ENCODE results near the gene PDE4B. TPM values are rescaled to one million over a fixed set of nuclear protein-coding genes. Genes with fewer than 3 reads are reported as not detected.
A peak's percentile ranks its signal among the peaks of the same experiment; 100 is the strongest.

PDE4B gene
- polyA plus RNA-seq, 4 donors, result 1.1 to 5.2 (median 3.7) TPM

DNA sequence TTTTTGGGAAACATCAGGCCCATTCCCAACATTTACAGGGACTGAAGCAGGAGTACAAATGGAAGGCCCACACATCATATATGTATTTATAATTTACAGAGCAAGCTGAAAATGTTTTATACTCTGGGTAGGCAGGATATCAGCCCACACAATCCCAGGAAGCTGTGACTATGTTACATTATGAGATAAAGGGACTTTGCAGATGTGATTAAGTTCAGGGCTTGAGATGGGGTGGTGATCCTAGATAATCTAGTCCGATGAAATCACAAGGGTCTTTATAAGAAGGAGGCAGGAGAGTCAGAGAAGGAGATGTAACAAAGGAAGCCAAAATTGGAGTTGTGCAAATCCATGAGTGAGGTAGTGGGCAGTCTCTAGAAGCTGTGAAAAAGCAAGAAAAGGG, 160.5 kb downstream of the PDE4B start:
- H3K36me3 ChIP-seq (ENCODE audit: control insufficient read depth in 3 of 3, insufficient read depth in 2 of 3, low read depth in 1 of 3, low read length in 3 of 3), result no peaks in the 10 kb centered on the region
- DNase-seq (no peak), FAIRE-seq (no peak)
- no peaks in the 10 kb centered on the region for H3K27me3 ChIP-seq (ENCODE audit: control insufficient read depth in 3 of 3, insufficient read depth in 3 of 3, low read length in 3 of 3)
- H3K4me1 ChIP-seq (ENCODE audit: control insufficient read depth in 3 of 3, insufficient read depth in 2 of 3, low read depth in 1 of 3, low read length in 2 of 3), result no peaks in the 10 kb centered on the region
- H3K27ac ChIP-seq (ENCODE audit: low read depth in 1 of 3, low read length in 2 of 3), result no peak overlapping the region
- H3K4me3 ChIP-seq (ENCODE audit: low read depth in 1 of 3, low read length in 3 of 3), result no peak overlapping the region
- 54 to 75% (median 68%) methylated on average over 1 of the region's 1 CpG for WGBS, 3 donors
- H3K9me3 ChIP-seq (ENCODE audit: control insufficient read depth in 2 of 2, insufficient read depth in 1 of 2, low read depth in 1 of 2, low read length in 1 of 2), result no peaks in the 10 kb centered on the region

DNA sequence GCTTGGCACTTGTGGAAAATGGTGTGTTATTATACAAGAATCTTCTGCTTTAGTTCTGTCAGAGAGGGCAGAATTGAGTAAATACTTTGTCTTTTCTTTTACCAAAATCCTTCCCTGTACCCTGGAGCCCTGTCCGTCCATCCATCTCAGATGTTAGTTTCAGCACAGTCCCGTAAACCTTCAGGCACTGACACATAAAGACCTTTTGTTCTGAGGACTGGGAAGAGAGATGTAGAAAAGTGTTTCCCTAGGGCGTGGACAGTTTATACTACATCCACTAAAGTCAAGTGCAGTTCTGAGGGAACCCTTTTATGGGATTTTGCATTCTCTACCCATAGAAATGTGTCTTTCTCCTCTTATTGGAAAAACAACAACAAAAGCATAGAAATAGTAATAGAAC, 162.4 kb downstream of the PDE4B start:
- FAIRE-seq, result no peak
- no peaks in the 10 kb centered on the region for H3K4me1 ChIP-seq (ENCODE audit: control insufficient read depth in 3 of 3, insufficient read depth in 2 of 3, low read depth in 1 of 3, low read length in 2 of 3)

DNA sequence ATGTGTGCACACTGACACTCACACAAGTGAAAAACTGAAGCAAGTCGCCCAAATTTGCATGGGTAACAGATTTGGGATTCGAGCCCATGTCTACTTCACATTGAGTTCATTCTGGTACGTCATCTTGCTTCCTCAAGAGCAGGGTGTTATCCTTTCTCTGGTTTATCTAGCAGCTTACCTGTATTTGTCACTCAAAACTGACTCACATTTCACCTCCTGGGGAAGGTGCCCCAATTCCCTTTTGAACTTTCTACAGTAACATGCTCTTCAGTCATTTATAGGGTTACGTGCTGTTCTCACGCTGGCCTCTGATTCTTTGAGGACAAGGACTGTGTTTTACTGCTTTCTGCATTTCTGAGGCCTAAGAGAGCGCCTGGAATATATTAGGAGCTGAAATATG, 162.8 kb downstream of the PDE4B start:
- Histone ChIP-seq H3K27me3 (ENCODE audit: control insufficient read depth in 3 of 3, insufficient read depth in 3 of 3, low read length in 3 of 3) (no peaks in the 10 kb centered on the region), H3K36me3 (ENCODE audit: control insufficient read depth in 3 of 3, insufficient read depth in 2 of 3, low read depth in 1 of 3, low read length in 3 of 3) (no peaks in the 10 kb centered on the region), H3K9me3 (ENCODE audit: control insufficient read depth in 2 of 2, insufficient read depth in 1 of 2, low read depth in 1 of 2, low read length in 1 of 2) (no peaks in the 10 kb centered on the region), H3K27ac (ENCODE audit: low read depth in 1 of 3, low read length in 2 of 3) (no peak overlapping the region), H3K4me1 (ENCODE audit: control insufficient read depth in 3 of 3, insufficient read depth in 2 of 3, low read depth in 1 of 3, low read length in 2 of 3) (no peaks in the 10 kb centered on the region), H3K4me3 (ENCODE audit: low read depth in 1 of 3, low read length in 3 of 3) (no peak overlapping the region)
- no peak for DNase-seq
- WGBS, 3 donors, result 61 to 81% (median 72%) methylated on average over 6 of the region's 6 CpGs
- FAIRE-seq, result no peak

More for the DNA sequence above, 162.4 kb downstream of the PDE4B start:
- H3K27ac ChIP-seq (ENCODE audit: low read depth in 1 of 3, low read length in 2 of 3), result no peak overlapping the region
- no peaks in the 10 kb centered on the region for H3K9me3 ChIP-seq (ENCODE audit: control insufficient read depth in 2 of 2, insufficient read depth in 1 of 2, low read depth in 1 of 2, low read length in 1 of 2)
- WGBS, 3 donors, result 10 to 49% (median 42%) methylated on average over 3 of the region's 3 CpGs
- no peaks in the 10 kb centered on the region for H3K36me3 ChIP-seq (ENCODE audit: control insufficient read depth in 3 of 3, insufficient read depth in 2 of 3, low read depth in 1 of 3, low read length in 3 of 3)
- H3K4me3 ChIP-seq (ENCODE audit: low read depth in 1 of 3, low read length in 3 of 3), result no peak overlapping the region
- DNase-seq, result peak; percentile 2 to 14
- no peaks in the 10 kb centered on the region for H3K27me3 ChIP-seq (ENCODE audit: control insufficient read depth in 3 of 3, insufficient read depth in 3 of 3, low read length in 3 of 3)

DNA sequence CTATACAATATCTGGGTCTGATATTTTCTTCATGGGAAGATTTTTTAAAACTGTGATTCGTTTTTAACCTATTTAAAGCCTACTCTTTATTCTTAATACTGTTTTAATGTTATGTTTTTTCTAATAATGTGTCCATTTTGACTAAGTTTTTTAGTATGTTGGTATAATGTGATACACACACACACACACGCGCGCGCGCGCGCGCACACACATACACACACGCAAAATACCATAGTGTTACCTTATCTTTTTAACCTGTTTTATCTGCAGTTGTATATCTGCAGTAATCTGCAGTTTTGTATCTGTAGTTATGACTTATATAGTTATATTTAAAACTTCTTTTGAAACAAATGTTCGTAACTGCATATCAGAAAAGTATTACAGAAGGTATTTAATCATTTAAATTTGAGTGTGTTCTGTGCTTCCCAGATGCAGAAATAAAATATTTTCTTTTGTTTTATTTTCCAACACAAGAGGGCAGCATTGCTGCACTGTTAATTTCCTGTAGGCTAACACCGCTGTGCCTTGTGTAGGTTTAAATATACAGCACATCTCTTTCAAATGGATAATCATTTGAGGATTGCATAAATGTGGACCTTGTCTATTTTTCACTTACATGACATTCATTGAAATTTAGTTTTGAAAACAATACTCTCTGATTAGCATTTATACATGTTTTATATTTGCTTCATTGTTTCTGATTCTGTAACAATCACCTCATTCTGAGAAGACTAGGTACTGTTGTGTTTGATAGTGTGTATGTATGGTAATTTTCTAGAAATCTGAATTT, 166.1 kb downstream of the PDE4B start:
- WGBS, 3 donors, result 48 to 51% (median 48%) methylated on average over 12 of the region's 12 CpGs
- Histone ChIP-seq H3K36me3 (ENCODE audit: control insufficient read depth in 3 of 3, insufficient read depth in 2 of 3, low read depth in 1 of 3, low read length in 3 of 3) (no peaks in the 10 kb centered on the region), H3K4me1 (ENCODE audit: control insufficient read depth in 3 of 3, insufficient read depth in 2 of 3, low read depth in 1 of 3, low read length in 2 of 3) (no peaks in the 10 kb centered on the region), H3K9me3 (ENCODE audit: control insufficient read depth in 2 of 2, insufficient read depth in 1 of 2, low read depth in 1 of 2, low read length in 1 of 2) (no peaks in the 10 kb centered on the region), H3K27me3 (ENCODE audit: control insufficient read depth in 3 of 3, insufficient read depth in 3 of 3, low read length in 3 of 3) (no peaks in the 10 kb centered on the region), H3K27ac (ENCODE audit: low read depth in 1 of 3, low read length in 2 of 3) (no peak overlapping the region), H3K4me3 (ENCODE audit: low read depth in 1 of 3, low read length in 3 of 3) (no peak overlapping the region)
- peak; percentile 95 for FAIRE-seq
- peak; percentile 52 to 65 for DNase-seq

DNA sequence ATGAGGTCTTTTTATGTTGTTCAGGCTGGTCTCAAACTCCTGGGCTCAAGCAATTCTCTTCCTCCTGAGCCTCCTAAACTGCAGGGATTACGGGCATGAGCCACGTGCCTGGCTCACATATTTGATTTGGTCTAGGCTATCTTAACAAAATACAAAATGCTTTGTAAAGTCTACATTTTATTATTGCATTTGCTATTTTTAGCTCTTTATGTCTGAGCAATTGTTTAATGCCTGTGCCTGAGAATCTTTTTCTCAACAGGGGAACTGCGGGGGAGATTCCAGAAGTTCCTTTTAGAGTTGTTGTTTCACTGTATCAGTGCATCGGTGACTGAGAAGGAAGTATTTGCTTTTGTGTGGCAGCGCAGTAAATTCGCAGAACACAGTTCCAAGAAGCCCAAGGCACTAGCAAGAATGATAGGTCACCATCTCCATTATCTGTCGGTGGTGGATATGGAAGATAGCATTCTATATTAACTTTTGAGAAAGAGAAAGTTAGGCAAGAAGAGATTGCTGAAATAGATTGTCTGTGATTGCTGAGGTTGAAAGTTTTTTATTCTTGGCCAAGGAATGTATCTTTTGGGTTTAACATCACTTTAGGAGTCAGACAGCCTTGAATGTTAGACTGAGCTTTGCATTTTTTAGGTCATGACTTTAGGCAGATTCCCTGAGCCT, 167.3 kb downstream of the PDE4B start:
- no peak for FAIRE-seq
- H3K36me3 ChIP-seq (ENCODE audit: control insufficient read depth in 3 of 3, insufficient read depth in 2 of 3, low read depth in 1 of 3, low read length in 3 of 3), result no peaks in the 10 kb centered on the region
- H3K27ac ChIP-seq (ENCODE audit: low read depth in 1 of 3, low read length in 2 of 3), result no peak overlapping the region
- 36 to 49% (median 38%) methylated on average over 7 of the region's 7 CpGs for WGBS, 3 donors
- H3K4me1 ChIP-seq (ENCODE audit: control insufficient read depth in 3 of 3, insufficient read depth in 2 of 3, low read depth in 1 of 3, low read length in 2 of 3), result no peaks in the 10 kb centered on the region
- H3K4me3 ChIP-seq (ENCODE audit: low read depth in 1 of 3, low read length in 3 of 3), result no peak overlapping the region
- H3K27me3 ChIP-seq (ENCODE audit: control insufficient read depth in 3 of 3, insufficient read depth in 3 of 3, low read length in 3 of 3), result no peaks in the 10 kb centered on the region
- no peaks in the 10 kb centered on the region for H3K9me3 ChIP-seq (ENCODE audit: control insufficient read depth in 2 of 2, insufficient read depth in 1 of 2, low read depth in 1 of 2, low read length in 1 of 2)
- DNase-seq, result no peak

DNA sequence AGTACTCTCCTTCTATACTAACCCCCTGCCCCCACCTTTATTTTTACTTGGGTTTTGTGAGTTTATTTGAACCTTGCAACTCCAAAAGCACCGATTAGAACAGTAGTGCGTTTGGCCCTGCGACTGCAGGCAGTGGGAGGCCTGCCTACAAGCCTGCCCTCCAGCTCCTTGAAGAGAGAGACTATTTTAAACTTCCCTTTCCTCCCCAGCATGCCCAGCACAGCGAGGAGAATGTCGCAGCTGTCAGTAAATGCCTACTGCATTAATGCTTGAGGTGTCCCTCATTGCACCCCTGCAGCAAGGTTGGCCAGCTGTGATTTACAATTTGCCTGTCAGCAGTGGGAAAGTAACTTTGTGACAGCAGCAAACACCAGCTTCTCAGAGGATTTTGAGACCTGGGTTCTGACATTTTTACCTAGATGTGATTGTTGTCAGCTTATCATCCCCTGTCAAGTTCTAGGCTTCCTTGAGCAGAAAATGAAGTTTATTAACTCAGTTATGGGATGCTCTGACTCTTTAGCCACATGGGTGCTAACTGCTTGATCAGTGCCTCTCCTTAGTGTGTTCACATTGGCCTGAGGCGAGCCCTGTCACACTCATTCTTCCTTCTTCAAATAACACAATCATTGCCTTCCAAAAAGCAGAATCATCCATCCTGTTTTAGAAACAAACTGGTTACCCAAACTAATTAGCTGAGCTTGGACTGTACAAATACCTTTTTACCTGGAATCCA, 170.6 kb downstream of the PDE4B start:
- DNase-seq (no peak), FAIRE-seq (no peak)
- H3K4me3 ChIP-seq (ENCODE audit: low read depth in 1 of 3, low read length in 3 of 3), result no peak overlapping the region
- 75 to 87% (median 87%) methylated on average over 6 of the region's 6 CpGs for WGBS, 3 donors
- H3K36me3 ChIP-seq (ENCODE audit: control insufficient read depth in 3 of 3, insufficient read depth in 2 of 3, low read depth in 1 of 3, low read length in 3 of 3), result no peaks in the 10 kb centered on the region
- no peaks in the 10 kb centered on the region for H3K4me1 ChIP-seq (ENCODE audit: control insufficient read depth in 3 of 3, insufficient read depth in 2 of 3, low read depth in 1 of 3, low read length in 2 of 3)
- H3K27me3 ChIP-seq (ENCODE audit: control insufficient read depth in 3 of 3, insufficient read depth in 3 of 3, low read length in 3 of 3), result no peaks in the 10 kb centered on the region
- no peak overlapping the region for H3K27ac ChIP-seq (ENCODE audit: low read depth in 1 of 3, low read length in 2 of 3)
- H3K9me3 ChIP-seq (ENCODE audit: control insufficient read depth in 2 of 2, insufficient read depth in 1 of 2, low read depth in 1 of 2, low read length in 1 of 2), result no peaks in the 10 kb centered on the region

DNA sequence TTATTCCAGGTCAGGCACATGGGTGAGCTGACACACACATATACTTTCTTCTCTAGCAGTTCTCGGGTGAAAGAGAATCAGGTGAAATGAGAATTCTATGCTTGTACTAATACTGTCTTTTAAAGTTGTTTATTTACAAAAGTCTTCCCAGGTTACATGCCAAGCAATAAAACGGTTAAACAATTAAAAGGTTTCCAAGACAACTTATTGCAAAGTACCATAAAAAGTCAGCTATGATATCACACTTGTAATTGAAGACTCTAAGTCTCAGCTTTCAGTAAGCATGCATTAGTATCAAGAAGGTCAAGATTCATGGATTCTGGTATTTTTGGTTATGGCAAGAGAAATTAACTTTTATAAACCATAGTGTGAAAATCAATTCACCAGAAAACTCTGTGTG, 171.4 kb downstream of the PDE4B start:
- Histone ChIP-seq H3K27me3 (ENCODE audit: control insufficient read depth in 3 of 3, insufficient read depth in 3 of 3, low read length in 3 of 3) (no peaks in the 10 kb centered on the region), H3K4me1 (ENCODE audit: control insufficient read depth in 3 of 3, insufficient read depth in 2 of 3, low read depth in 1 of 3, low read length in 2 of 3) (no peaks in the 10 kb centered on the region), H3K27ac (ENCODE audit: low read depth in 1 of 3, low read length in 2 of 3) (no peak overlapping the region), H3K36me3 (ENCODE audit: control insufficient read depth in 3 of 3, insufficient read depth in 2 of 3, low read depth in 1 of 3, low read length in 3 of 3) (no peaks in the 10 kb centered on the region), H3K4me3 (ENCODE audit: low read depth in 1 of 3, low read length in 3 of 3) (no peak overlapping the region), H3K9me3 (ENCODE audit: control insufficient read depth in 2 of 2, insufficient read depth in 1 of 2, low read depth in 1 of 2, low read length in 1 of 2) (no peaks in the 10 kb centered on the region)
- DNase-seq (peak in 1 of 2 donors; percentile 29), FAIRE-seq (no peak)
- WGBS, 3 donors, result 17 to 58% (median 29%) methylated on average over 2 of the region's 2 CpGs

DNA sequence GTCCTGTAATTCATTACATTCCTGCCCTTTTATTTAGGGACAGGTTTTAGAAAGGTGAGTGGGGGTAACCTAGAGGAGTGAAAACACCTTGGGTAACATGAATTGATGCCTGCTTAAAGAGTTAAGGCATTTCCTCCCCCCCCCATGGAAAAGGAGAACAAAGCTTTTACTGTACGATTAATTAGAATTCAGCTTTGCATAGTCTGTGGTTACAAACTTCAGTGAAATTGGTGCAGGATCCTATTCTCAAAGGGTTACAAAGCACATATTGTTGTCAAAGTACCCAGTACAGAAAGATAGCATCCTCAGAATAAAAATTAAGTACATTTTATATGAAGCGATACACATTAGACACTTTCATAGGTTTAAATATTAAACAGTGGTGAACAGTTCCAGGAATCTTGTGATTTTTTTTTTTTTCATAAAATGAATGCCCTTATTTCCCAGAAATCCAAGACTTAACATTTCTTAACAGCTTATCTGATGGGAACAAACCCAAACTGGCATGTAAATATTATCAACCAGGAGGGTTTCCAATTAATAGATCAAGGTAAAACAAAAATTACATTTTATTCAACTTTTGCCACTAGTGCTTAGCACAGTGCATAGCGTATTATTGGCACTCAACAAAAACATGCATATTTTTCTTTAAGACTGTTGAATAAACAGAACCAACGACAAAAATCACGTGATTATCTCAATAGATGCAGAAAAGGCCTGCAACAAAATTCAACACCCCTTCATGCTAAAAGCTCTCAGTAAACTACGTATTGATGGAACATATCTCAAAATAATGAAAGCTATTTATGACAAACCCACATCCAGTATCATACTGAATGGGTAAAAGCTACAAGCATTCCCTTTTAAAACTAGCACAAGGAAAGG, 172.7 kb downstream of the PDE4B start:
- Histone ChIP-seq H3K4me1 (ENCODE audit: control insufficient read depth in 3 of 3, insufficient read depth in 2 of 3, low read depth in 1 of 3, low read length in 2 of 3) (no peaks in the 10 kb centered on the region), H3K36me3 (ENCODE audit: control insufficient read depth in 3 of 3, insufficient read depth in 2 of 3, low read depth in 1 of 3, low read length in 3 of 3) (no peaks in the 10 kb centered on the region), H3K27me3 (ENCODE audit: control insufficient read depth in 3 of 3, insufficient read depth in 3 of 3, low read length in 3 of 3) (no peaks in the 10 kb centered on the region), H3K9me3 (ENCODE audit: control insufficient read depth in 2 of 2, insufficient read depth in 1 of 2, low read depth in 1 of 2, low read length in 1 of 2) (no peaks in the 10 kb centered on the region), H3K4me3 (ENCODE audit: low read depth in 1 of 3, low read length in 3 of 3) (no peak overlapping the region), H3K27ac (ENCODE audit: low read depth in 1 of 3, low read length in 2 of 3) (no peak overlapping the region)
- WGBS, 3 donors, result 53 to 67% (median 56%) methylated on average over 6 of the region's 6 CpGs
- DNase-seq (no peak), FAIRE-seq (no peak)
